H9 (cell line): ENCODE data around the gene RHBDF1. TPM values are rescaled to one million over a fixed set of nuclear protein-coding genes. Genes with fewer than 3 reads are reported as not detected.
A peak's percentile ranks its signal among the peaks of the same experiment; 100 is the strongest.

Experiments
- DNase-seq: peaks from one replicate; pipeline ENCODE4 v3.0.0-alpha.2; 2017
- H2AFZ ChIP-seq: one replicate; pipeline ENCODE4 v1.6.1; 2013; ENCODE audit warnings: mild to moderate bottlenecking, low read length, control low read depth, moderate library complexity
- H2AK5ac ChIP-seq: 2 replicates; pipeline ENCODE4 v1.6.1; 2013; ENCODE audit warnings: low read length, control low read depth, mixed read lengths; ENCODE audit not compliant: insufficient read length
- H2BK120ac ChIP-seq: one replicate; pipeline ENCODE4 v1.6.1; 2013; ENCODE audit warnings: low read depth, mild to moderate bottlenecking, low read length, control low read depth, inconsistent platforms; ENCODE audit not compliant: poor library complexity, severe bottlenecking
- H2BK12ac ChIP-seq: 2 replicates; pipeline ENCODE4 v1.6.1; 2013; ENCODE audit warnings: low read length, control low read depth, mixed read lengths, low read depth; ENCODE audit not compliant: insufficient read length
- H2BK15ac ChIP-seq: 2 replicates; pipeline ENCODE4 v1.6.1; 2013; ENCODE audit warnings: low read depth, low read length, control low read depth
- H2BK20ac ChIP-seq: one replicate; pipeline ENCODE4 v1.6.1; 2013; ENCODE audit warnings: low read depth, mild to moderate bottlenecking, low read length, control low read depth, inconsistent platforms; ENCODE audit not compliant: poor library complexity, severe bottlenecking
- H2BK5ac ChIP-seq: 2 replicates; pipeline ENCODE4 v1.6.1; 2013; ENCODE audit warnings: low read length, control low read depth, mixed read lengths; ENCODE audit not compliant: insufficient read length
- H3K14ac ChIP-seq: 2 replicates; pipeline ENCODE4 v1.6.1; 2013; ENCODE audit warnings: low read length, control low read depth; ENCODE audit not compliant: insufficient read depth
- H3K18ac ChIP-seq: 2 replicates; pipeline ENCODE4 v1.6.1; 2013; ENCODE audit warnings: low read depth, mild to moderate bottlenecking, mixed read lengths, low read length, control low read depth; ENCODE audit not compliant: insufficient read length
- H3K23ac ChIP-seq: 2 replicates; pipeline ENCODE4 v1.6.1; 2013; ENCODE audit warnings: low read length, control low read depth, mixed read lengths, low read depth; ENCODE audit not compliant: insufficient read length
- H3K23me2 ChIP-seq: 2 replicates; pipeline ENCODE4 v1.6.1; 2013; ENCODE audit warnings: low read depth, mild to moderate bottlenecking, mixed read lengths, low read length, control low read depth; ENCODE audit not compliant: insufficient read length, poor library complexity, severe bottlenecking
- H3K27ac ChIP-seq: 2 replicates; pipeline ENCODE4 v1.5.1; 2013; ENCODE audit warnings: low read length, control low read depth, mixed read lengths, low read depth; ENCODE audit not compliant: insufficient read length
- H3K27me3 ChIP-seq: 2 replicates; pipeline ENCODE4 v1.6.1; 2013; ENCODE audit warnings: low read length, control low read depth, inconsistent platforms; ENCODE audit not compliant: insufficient read depth
- H3K4ac ChIP-seq: 2 replicates; pipeline ENCODE4 v1.6.1; 2013; ENCODE audit warnings: low read depth, mild to moderate bottlenecking, control low read depth, inconsistent platforms, low read length, moderate library complexity
- H3K4me1 ChIP-seq: 2 replicates; pipeline ENCODE4 v1.6.1; 2013; ENCODE audit warnings: low read length, control low read depth, inconsistent platforms; ENCODE audit not compliant: insufficient read depth
- H3K4me2 ChIP-seq: 2 replicates; pipeline ENCODE4 v1.6.1; 2013; ENCODE audit warnings: low read length, control low read depth, mixed read lengths; ENCODE audit not compliant: insufficient read length, insufficient read depth
- H3K56ac ChIP-seq: 2 replicates; pipeline ENCODE4 v1.6.1; 2013; ENCODE audit warnings: low read depth, mild to moderate bottlenecking, mixed read lengths, low read length, control low read depth; ENCODE audit not compliant: insufficient read length
- H3K79me1 ChIP-seq: 2 replicates; pipeline ENCODE4 v1.6.1; 2013; ENCODE audit warnings: low read depth, mild to moderate bottlenecking, moderate library complexity, low read length, control low read depth, inconsistent platforms; ENCODE audit not compliant: insufficient read depth, poor library complexity, severe bottlenecking
- H3K79me2 ChIP-seq: 2 replicates; pipeline ENCODE4 v1.6.1; 2013; ENCODE audit warnings: low read length, control low read depth, inconsistent platforms; ENCODE audit not compliant: insufficient read depth
- H3K9ac ChIP-seq: 2 replicates; pipeline ENCODE4 v1.6.1; 2013; ENCODE audit warnings: low read length, control low read depth, mixed read lengths; ENCODE audit not compliant: insufficient read length; ENCODE audit errors: extremely low read depth
- H3K9me3 ChIP-seq: one replicate; pipeline ENCODE4 v1.6.1; 2013; ENCODE audit warnings: low read depth, low read length, inconsistent platforms; ENCODE audit not compliant: control insufficient read depth
- H3T11ph ChIP-seq: one replicate; pipeline ENCODE4 v1.6.1; 2013; ENCODE audit warnings: mild to moderate bottlenecking, low read length, control low read depth, inconsistent platforms
- H4K20me1 ChIP-seq: one replicate; pipeline ENCODE4 v1.6.1; 2013; ENCODE audit not compliant: control insufficient read depth, insufficient read length, insufficient read depth
- H4K5ac ChIP-seq: 2 replicates; pipeline ENCODE4 v1.6.1; 2013; ENCODE audit warnings: low read depth, mild to moderate bottlenecking, mixed read lengths, low read length, control low read depth; ENCODE audit not compliant: insufficient read length
- H4K8ac ChIP-seq: replicated peaks from 2 replicates; pipeline ENCODE4 v1.6.1; 2013; ENCODE audit warnings: low read length, control low read depth, mixed read lengths, low read depth; ENCODE audit not compliant: insufficient read length
- H4K91ac ChIP-seq: 2 replicates; pipeline ENCODE4 v1.6.1; 2013; ENCODE audit warnings: low read depth, mild to moderate bottlenecking, moderate library complexity, mixed read lengths, low read length, control low read depth; ENCODE audit not compliant: insufficient read length
- H3K27ac Mint-ChIP-seq, 3 experiments: 2 replicates in 2 of 3; 3 replicates in 1 of 3; pipeline ENCODE4 v1.8.0; 2020 to 2021; ENCODE audit warnings: mixed read lengths in 3 of 3, mild to moderate bottlenecking in 1 of 3, moderate library complexity in 1 of 3
- H3K27me3 Mint-ChIP-seq: 2 replicates; pipeline ENCODE4 v1.8.0; 2021; ENCODE audit warnings: low read depth, mild to moderate bottlenecking, moderate library complexity, mixed read lengths
- H3K36me3 Mint-ChIP-seq, 3 experiments: 2 replicates in 2 of 3; 3 replicates in 1 of 3; pipeline ENCODE4 v1.8.0; 2020 to 2021; ENCODE audit warnings: low read depth in 3 of 3, mixed read lengths in 3 of 3; ENCODE audit not compliant: insufficient read depth in 1 of 3
- H3K4me1 Mint-ChIP-seq, 2 experiments: 2 replicates each; pipeline ENCODE4 v1.8.0; 2020; ENCODE audit warnings: mixed read lengths in 2 of 2
- H3K4me3 Mint-ChIP-seq, 2 experiments: 2 replicates in 1 of 2; 3 replicates in 1 of 2; pipeline ENCODE4 v1.8.0; 2020 to 2021; ENCODE audit warnings: mild to moderate bottlenecking in 2 of 2, mixed read lengths in 2 of 2, moderate library complexity in 1 of 2
- H3K9me3 Mint-ChIP-seq, 2 experiments: 2 replicates in 1 of 2; 3 replicates in 1 of 2; pipeline ENCODE4 v1.8.0; 2020; ENCODE audit warnings: mild to moderate bottlenecking in 2 of 2, mixed read lengths in 2 of 2, moderate library complexity in 1 of 2
- CTCF ChIP-seq: fragments of 200-600 bp; sonication (generic); conservative IDR thresholded peaks from 3 replicates; pipeline ENCODE4 v1.8.0; 2021; ENCODE audit warnings: antibody characterized with exemption, mild to moderate bottlenecking
- WGBS: extraction: QIAGEN DNeasy Blood & Tissue Kit; methylation state at CpG from one replicate; pipeline ENCODE4 v1.1.7; 2013; ENCODE audit warnings: missing lambda C conversion rate, low lambda C conversion rate, mixed read lengths; ENCODE audit not compliant: insufficient read length; ENCODE audit errors: extremely low coverage; 5-methylcytosine and 5-hydroxymethylcytosine counted together
- total RNA-seq: library from RNA; stranded (reverse); gene quantifications from 2 replicates; pipeline ENCODE4 v1.2.1, GENCODE V29; 2021

RHBDF1 gene
- total RNA-seq, 1 experiment from 2014 or later, result 34.6 TPM

DNA sequence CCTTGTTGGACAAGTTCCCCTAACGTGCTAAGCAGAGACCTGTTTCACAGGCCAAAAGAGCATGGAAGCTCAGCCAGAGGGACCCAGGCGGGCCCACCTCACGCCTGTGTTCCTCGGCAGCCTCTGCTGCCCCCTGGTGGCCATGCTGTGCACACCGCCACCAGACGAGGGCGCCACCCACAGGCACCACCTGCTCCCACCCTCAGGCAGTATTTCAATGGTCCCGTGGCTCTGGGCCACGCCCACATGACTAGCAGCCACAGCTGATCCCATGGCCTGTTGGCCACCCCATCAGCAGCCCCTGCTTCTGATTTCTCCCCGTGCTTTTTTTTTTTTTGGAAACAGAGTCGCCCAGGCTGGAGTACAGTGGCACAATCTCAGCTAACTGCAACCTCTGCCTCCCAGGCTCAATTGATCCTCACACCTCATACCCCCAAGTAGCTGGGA lies 24.5 kb upstream of the RHBDF1 start:
- H3K4ac ChIP-seq, result no peak overlapping the region
- H2BK12ac ChIP-seq, result no peak overlapping the region
- H4K8ac ChIP-seq, result no peak overlapping the region
- no peak overlapping the region for H3K14ac ChIP-seq
- no peak overlapping the region for H4K91ac ChIP-seq
- no peaks in the 10 kb centered on the region for H3K79me2 ChIP-seq
- H3K79me1 ChIP-seq, result no peaks in the 10 kb centered on the region
- H3K9ac ChIP-seq, result no peak overlapping the region
- no peak overlapping the region for H3K56ac ChIP-seq
- H2BK15ac ChIP-seq, result no peak overlapping the region
- no peaks in the 10 kb centered on the region for H4K20me1 ChIP-seq
- TF ChIP-seq CTCF, result peak; percentile 100
- H3K4me2 ChIP-seq, result no peak overlapping the region
- H2AK5ac ChIP-seq, result no peak overlapping the region
- Mint-ChIP-seq H3K27ac (no peak overlapping the region; a peak in 1 of 7 replicates), H3K27me3 (no peaks in the 10 kb centered on the region), H3K36me3 (peaks cover 2 to 16% (median 4%) of the 10 kb centered on the region in 3 experiments; a peak in 5 of 7 replicates), H3K9me3 (no peaks in the 10 kb centered on the region; a peak in 1 of 5 replicates), H3K4me3 (no peak overlapping the region; a peak in 1 of 5 replicates), H3K4me1 (peaks cover 0 to 2% of the 10 kb centered on the region in 2 experiments; a peak in 1 of 4 replicates)
- no peak overlapping the region for H3K27ac ChIP-seq
- H3K23ac ChIP-seq, result no peak overlapping the region
- no peaks in the 10 kb centered on the region for H3K9me3 ChIP-seq
- H3K27me3 ChIP-seq, result no peaks in the 10 kb centered on the region
- DNase-seq, result peak; percentile 95
- H2BK20ac ChIP-seq, result no peak overlapping the region
- no CpG with 5 or more reads among the region's 11 CpGs for WGBS
- no peaks in the 10 kb centered on the region for H3K23me2 ChIP-seq
- no peak overlapping the region for H2BK5ac ChIP-seq
- H2AFZ ChIP-seq, result no peak overlapping the region
- H3T11ph ChIP-seq, result no peak overlapping the region
- no peak overlapping the region for H2BK120ac ChIP-seq
- H3K18ac ChIP-seq, result no peak overlapping the region
- H3K4me1 ChIP-seq, result no peaks in the 10 kb centered on the region
- H4K5ac ChIP-seq, result no peak overlapping the region
